Muscle of leg (tissue), 11 donors: ENCODE results near the gene FCER1A. TPM values are rescaled to one million over a fixed set of nuclear protein-coding genes. Genes with fewer than 3 reads are reported as not detected.
"Not testable (repeated sequence)": the region's sequence is repeated elsewhere in the genome, so short reads cannot be mapped to it uniquely, and the experiment has no call there.

ENCODE experiments used
- DNase-seq: peaks from one replicate; pipeline ENCODE4 v3.0.0; 2013
- H3K27ac ChIP-seq: one replicate; pipeline ENCODE4 v1.5.1; 2013; ENCODE audit warnings: mild to moderate bottlenecking, low read length, control low read depth
- H3K27me3 ChIP-seq: one replicate; pipeline ENCODE4 v1.6.1; 2013; ENCODE audit warnings: low read length; ENCODE audit not compliant: control insufficient read depth, insufficient read depth
- H3K36me3 ChIP-seq: one replicate; pipeline ENCODE4 v1.6.1; 2013; ENCODE audit warnings: low read length; ENCODE audit not compliant: control insufficient read depth, insufficient read depth
- H3K4me1 ChIP-seq: one replicate; pipeline ENCODE4 v1.6.1; 2013; ENCODE audit warnings: low read length; ENCODE audit not compliant: control insufficient read depth, insufficient read depth
- H3K4me3 ChIP-seq: one replicate; pipeline ENCODE4 v1.5.1; 2013; ENCODE audit warnings: low read length, control low read depth
- H3K9me3 ChIP-seq: replicated peaks from 2 replicates; pipeline ENCODE4 v1.6.1; 2013; ENCODE audit warnings: low read depth, low read length; ENCODE audit not compliant: control insufficient read depth
- WGBS: methylation state at CpG from one replicate; pipeline ENCODE4 v1.1.5; 2013; ENCODE audit warnings: missing lambda C conversion rate; ENCODE audit not compliant: insufficient coverage; 5-methylcytosine and 5-hydroxymethylcytosine counted together
- polyA plus RNA-seq, 8 donors: library from polyadenylated mRNA; unstranded; fragments of 120-200 nt; gene quantifications; one replicate each; pipeline versions ENCODE4 v1.2.1 to v1.2.3, GENCODE V29; 2013; ENCODE audit warnings: inconsistent platforms in 1 of 8, low replicate concordance in 1 of 8; ENCODE audit not compliant: insufficient read length in 8 of 8, insufficient read depth in 1 of 8
- total RNA-seq: library from RNA; stranded (reverse); fragments of 120-200 nt; gene quantifications from one replicate; pipeline ENCODE4 v1.2.4, GENCODE V29; 2013

Gene FCER1A
- total and polyA plus RNA-seq, 9 donors: 0.10 to 1.1 (median 0.29) TPM

DNA sequence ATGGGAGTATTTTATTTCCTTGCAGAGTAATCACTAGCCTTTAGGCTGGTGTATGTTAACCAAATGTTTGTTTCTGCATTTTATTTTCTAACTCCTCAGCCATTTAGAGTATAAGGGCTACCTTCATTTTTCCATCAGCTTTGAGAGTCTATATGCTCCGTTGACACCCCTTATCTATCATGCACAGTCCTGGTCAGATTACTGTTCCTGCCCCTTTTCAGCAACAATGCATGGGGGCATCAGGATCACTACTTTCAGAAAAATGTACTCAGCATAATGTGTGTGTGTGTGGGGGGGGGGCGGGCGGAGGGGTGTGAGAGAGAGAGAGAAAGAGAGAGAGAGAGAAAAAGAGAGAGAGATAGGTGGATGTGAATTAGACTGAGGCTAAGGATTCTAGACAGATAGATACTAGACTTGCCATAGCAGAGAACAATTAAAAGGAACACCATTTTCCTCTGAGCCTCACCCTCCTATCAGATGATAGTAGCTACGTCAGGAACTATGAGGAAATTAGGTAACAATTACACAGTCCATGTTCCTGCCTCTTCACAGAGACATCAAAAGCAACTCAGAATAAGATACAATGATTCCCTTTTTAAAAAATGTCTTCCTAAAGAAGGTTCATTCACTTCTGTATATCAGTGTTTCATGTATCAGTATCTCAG, 40.8 kb downstream of the FCER1A start:
- no peaks in the 10 kb centered on the region for H3K4me1 ChIP-seq
- H3K27ac ChIP-seq: no peak overlapping the region
- no CpG with 5 or more reads among the region's 4 CpGs for WGBS
- H3K36me3 ChIP-seq: no peaks in the 10 kb centered on the region
- H3K9me3 ChIP-seq: no peaks in the 10 kb centered on the region
- no peaks in the 10 kb centered on the region for H3K27me3 ChIP-seq
- no peak for DNase-seq
- H3K4me3 ChIP-seq: no peak overlapping the region

- not testable (repeated sequence) for H3K36me3 ChIP-seq, DNase-seq, H3K27me3 ChIP-seq, H3K4me3 ChIP-seq, H3K27ac ChIP-seq, H3K4me1 ChIP-seq
- WGBS: no CpG with 5 or more reads among the region's 3 CpGs
- H3K9me3 ChIP-seq: peaks cover 10% of the 10 kb centered on the region
Measured at GRCh38 chr1:159349374-159349773, 47.2 kb downstream of the FCER1A start.

- Histone ChIP-seq H3K27ac (no peak overlapping the region), H3K27me3 (no peaks in the 10 kb centered on the region), H3K36me3 (no peaks in the 10 kb centered on the region), H3K4me3 (no peak overlapping the region), H3K9me3 (peaks cover 10% of the 10 kb centered on the region), H3K4me1 (no peaks in the 10 kb centered on the region)
- no peak for DNase-seq
- 69% methylated on average over 2 of the region's 2 CpGs for WGBS
Measured at GRCh38 chr1:159352436-159352835, 50.3 kb downstream of the FCER1A start.

Other genes with a start within 250 kb of the FCER1A start
- gene AIM2, start 225.6 kb upstream of the FCER1A start, total RNA-seq: 0.31 TPM
- under 1 TPM in 6 of 8 donors, not detected in 2; 0.11 to 0.49 (median 0.33) TPM for gene AIM2, start 225.6 kb upstream of the FCER1A start, polyA plus RNA-seq
- 0.44 TPM for gene CADM3, start 130.7 kb upstream of the FCER1A start, total RNA-seq
- 1 to 10 TPM in 1 of 8 donors, under 1 TPM in 7; 0.34 to 1.3 (median 0.47) TPM for gene CADM3, start 130.7 kb upstream of the FCER1A start, polyA plus RNA-seq
- 2.7 TPM for gene ACKR1, start 97.5 kb upstream of the FCER1A start, total RNA-seq
- gene ACKR1, start 97.5 kb upstream of the FCER1A start, polyA plus RNA-seq: 1 to 10 TPM in 7 of 8 donors, under 1 TPM in 1; 0.94 to 3.2 (median 1.5) TPM
- not detected for gene OR10J4, start 129.9 kb downstream of the FCER1A start, total RNA-seq
- not detected for gene OR10J4, start 129.9 kb downstream of the FCER1A start, polyA plus RNA-seq
- gene OR10J1, start 137.4 kb downstream of the FCER1A start, total RNA-seq: not detected
- under 1 TPM in 4 of 8 donors, not detected in 4; 0.04 to 0.07 (median 0.05) TPM for gene OR10J1, start 137.4 kb downstream of the FCER1A start, polyA plus RNA-seq
- gene OR10J5, start 233.7 kb downstream of the FCER1A start, total RNA-seq: not detected
- gene OR10J5, start 233.7 kb downstream of the FCER1A start, polyA plus RNA-seq: not detected